C4-2B (cell line): ENCODE data around the gene FRMD8.
A peak's percentile ranks its signal among the peaks of the same experiment; 100 is the strongest.

Experiments
- H3K27ac ChIP-seq: fragments of 450-650 bp; 2 replicates; pipeline ENCODE4 v1.5.1; 2017
- CTCF ChIP-seq: fragments of 450-650 bp; conservative IDR thresholded peaks from 2 replicates; pipeline ENCODE4 v1.5.1; 2017; ENCODE audit warnings: mild to moderate bottlenecking
- ZFX ChIP-seq: fragments of 450-650 bp; IDR thresholded peaks from 2 replicates; pipeline ENCODE4 v1.6.1; 2017

Gene FRMD8

GRCh38 chr11:65416841-65417701 lies 30.6 kb downstream of the FRMD8 start:
- TF ChIP-seq ZFX (no peak), CTCF (no peak)
- H3K27ac ChIP-seq: peak overlapping the region; percentile 99

GRCh38 chr11:65417702-65418430 lies 31.4 kb downstream of the FRMD8 start:
- no peak for TF ChIP-seq ZFX
- no peak for TF ChIP-seq CTCF
- H3K27ac ChIP-seq: peak overlapping the region; percentile 99

GRCh38 chr11:65418431-65418680 lies 31.9 kb downstream of the FRMD8 start:
- H3K27ac ChIP-seq: peak overlapping the region; percentile 99
- no peak for TF ChIP-seq CTCF
- TF ChIP-seq ZFX: no peak

- TF ChIP-seq CTCF (no peak), ZFX (peak; percentile 89; the same call in 1 of the 2 replicates)
- H3K27ac ChIP-seq: peak overlapping the region; percentile 99
Observed at GRCh38 chr11:65418681-65419459, 32.4 kb downstream of the FRMD8 start.

GRCh38 chr11:65419460-65419771 lies 33.0 kb downstream of the FRMD8 start:
- TF ChIP-seq CTCF (no peak), ZFX (peak; percentile 25; the same call in 1 of the 2 replicates)
- peak overlapping the region; percentile 99 for H3K27ac ChIP-seq

- H3K27ac ChIP-seq: peak overlapping the region; percentile 99
- TF ChIP-seq CTCF: no peak
- TF ChIP-seq ZFX: no peak
Observed at GRCh38 chr11:65419772-65420481, 33.5 kb downstream of the FRMD8 start.
